Measurements from ENCODE around the gene RAP2C.

Gene RAP2C

GRCh38 chrX:132204629-132205028 is 14.6 kb downstream of the RAP2C start:
- TF ChIP-seq CTCF (IDR thresholded peaks at IDR 0.05; ENCODE audit: borderline replicate concordance, insufficient read depth, low read depth, low read length): no peak
- no peak overlapping the region for H3K4me3 ChIP-seq (ENCODE audit: low read depth, low read length)

GRCh38 chrX:132200976-132201375 is 18.3 kb downstream of the RAP2C start:
- H3K4me3 ChIP-seq (ENCODE audit: low read depth, low read length): no peak overlapping the region
- no peak for TF ChIP-seq CTCF (IDR thresholded peaks at IDR 0.05; ENCODE audit: borderline replicate concordance, insufficient read depth, low read depth, low read length)

GRCh38 chrX:132199941-132200340 is 19.3 kb downstream of the RAP2C start:
- no peak for TF ChIP-seq CTCF (IDR thresholded peaks at IDR 0.05; ENCODE audit: borderline replicate concordance, insufficient read depth, low read depth, low read length)

GRCh38 chrX:132193872-132194574 is 25.2 kb downstream of the RAP2C start:
- no peak for TF ChIP-seq CTCF (IDR thresholded peaks at IDR 0.05; ENCODE audit: borderline replicate concordance, insufficient read depth, low read depth, low read length)
- H3K4me3 ChIP-seq (ENCODE audit: low read depth, low read length): no peak overlapping the region

More at GRCh38 chrX:132199941-132200340, 19.3 kb downstream of the RAP2C start:
- no peak overlapping the region for H3K4me3 ChIP-seq (ENCODE audit: low read depth, low read length)

GRCh38 chrX:132191938-132192337 is 27.3 kb downstream of the RAP2C start:
- no peak for TF ChIP-seq CTCF (IDR thresholded peaks at IDR 0.05; ENCODE audit: borderline replicate concordance, insufficient read depth, low read depth, low read length)
- H3K4me3 ChIP-seq (ENCODE audit: low read depth, low read length): no peak overlapping the region

- no peak for TF ChIP-seq CTCF (IDR thresholded peaks at IDR 0.05; ENCODE audit: borderline replicate concordance, insufficient read depth, low read depth, low read length)
- H3K4me3 ChIP-seq (ENCODE audit: low read depth, low read length): no peak overlapping the region
These were observed 31.1 kb downstream of the RAP2C start for GRCh38 chrX:132188175-132188574.

GRCh38 chrX:132187451-132187850 is 31.8 kb downstream of the RAP2C start:
- H3K4me3 ChIP-seq (ENCODE audit: low read depth, low read length): no peak overlapping the region
- no peak for TF ChIP-seq CTCF (IDR thresholded peaks at IDR 0.05; ENCODE audit: borderline replicate concordance, insufficient read depth, low read depth, low read length)

Measured in GM12875 (cell line).